Heart left ventricle (tissue), 16 donors: ENCODE measurements around the gene TCF7L2. TPM values are rescaled to one million over a fixed set of nuclear protein-coding genes. Genes with fewer than 3 reads are reported as not detected.

ENCODE experiments used
- ATAC-seq, 4 donors: fragments of 200-7000 bp; cut with Tn5 transposase; one replicate each; pipeline ENCODE4 v1.9.1; 2020 to 2022; ENCODE audit warnings: moderate library complexity in 4 of 4, mild to moderate bottlenecking in 3 of 4, moderate number of reproducible peaks in 1 of 4
- DNase-seq, 5 donors: peaks; one replicate each; pipeline ENCODE4 v3.0.0-alpha.2; 2020
- H3K27ac ChIP-seq, 12 donors: fragments of 200-600 bp; sonication (generic) in 4 of 12; one replicate each; pipeline versions ENCODE4 v1.5.0 to v1.8.0; 2016 to 2022; ENCODE audit warnings: mild to moderate bottlenecking in 2 of 12
- H3K27me3 ChIP-seq, 9 donors: fragments of 200-600 bp; sonication (generic) in 2 of 9; one replicate each; pipeline versions ENCODE4 v1.5.1 to v1.8.0; 2016 to 2022; ENCODE audit warnings: mild to moderate bottlenecking in 3 of 9
- H3K36me3 ChIP-seq, 9 donors: fragments of 200-600 bp; sonication (generic) in 2 of 9; one replicate each; pipeline versions ENCODE4 v1.5.0 to v1.8.0; 2018 to 2022; ENCODE audit warnings: mild to moderate bottlenecking in 2 of 9
- H3K4me1 ChIP-seq, 12 donors: fragments of 200-600 bp; sonication (generic) in 4 of 12; one replicate each; pipeline versions ENCODE4 v1.5.0 to v1.8.0; 2016 to 2022; ENCODE audit warnings: mild to moderate bottlenecking in 3 of 12
- H3K4me3 ChIP-seq, 12 donors: fragments of 200-600 bp; sonication (generic) in 4 of 12; one replicate each; pipeline versions ENCODE4 v1.5.0 to v1.8.0; 2017 to 2022; ENCODE audit warnings: mild to moderate bottlenecking in 9 of 12, moderate library complexity in 4 of 12
- H3K9me3 ChIP-seq, 12 donors: fragments of 200-600 bp; sonication (generic) in 4 of 12; one replicate each; pipeline versions ENCODE4 v1.5.0 to v1.8.0; 2016 to 2022; ENCODE audit warnings: mild to moderate bottlenecking in 1 of 12
- POLR2A ChIP-seq, 2 donors: fragments of 450-650 bp; IDR thresholded peaks; one replicate each; pipeline ENCODE4 v1.6.1; 2017; ENCODE audit warnings: antibody characterized with exemption in 2 of 2, mild to moderate bottlenecking in 2 of 2, moderate library complexity in 2 of 2
- WGBS, 4 donors: extraction: QIAGEN DNeasy Blood & Tissue Kit in 2 of 4; methylation state at CpG; one replicate each; pipeline versions ENCODE4 v1.1.5 to v1.1.7; 2013 to 2018; 5-methylcytosine and 5-hydroxymethylcytosine counted together
- intact Hi-C, 10 donors: fragments of 100-400 bp; cut with DNase I; formaldehyde crosslinking; loops; one replicate each; pipeline versions ENCODE4 v1.11.1 to v1.14.2; 2022
- polyA plus RNA-seq, 2 donors: library from polyadenylated mRNA; stranded (reverse); fragments of 200-250 nt; gene quantifications; one replicate each; pipeline ENCODE4 v1.2.3, GENCODE V29; 2013
- total RNA-seq, 9 donors: library from RNA; depleted of rRNA in 2 of 9; stranded (reverse); fragments of >200 nt in 2 of 9; fragmentation: NEBNext Ultra II Directional in 3 of 9; extraction: Animal tissue kit (Norgen Biotek cat#: 25700) in 3 of 9; gene quantifications; one replicate each; pipeline versions ENCODE4 v1.1.0 to v1.2.4, GENCODE V29; 2016 to 2023
- TF ChIP-seq, protein P1 (sequence below), 12 donors: fragments of 200-600 bp; sonication (generic) in 4 of 12; IDR thresholded peaks; one replicate each; pipeline versions ENCODE4 v1.5.0 to v1.8.0; 2018 to 2022; ENCODE audit warnings: antibody characterized with exemption in 12 of 12, mild to moderate bottlenecking in 5 of 12
- donor health status: ischemic (EF 13 %, LVEDD 7.1; RV severe dilation, severe dysfunction).
- donor health status: healthy with polysubstance abuse.
- donor health status: DM: no; HTN: yes; CAD: no.
- donor health status: DM: no; HTN: no; CAD: no.
- donor health status: ischemic (EF 25% LVEDD 6.9; RV normal size, moderate dysfunction).
- donor health status: ischemic (EF 25% LVEDD 5.7; RV mildly dilated, moderate dysfunction).
- donor health status: healthy.
- donor health status: DM: yes; HTN: yes; CAD: no.
- donor health status: ischemic (EF 35%, LVEDD 5.7; RV mildly dilated, moderate dysfunction).
- donor health status: nonischemic (EF 11% LVEDD 7.7; RV severe dilation, severe dysfunction).
- donor health status: DM: yes; HTN: yes; CAD: no.
- donor health status: PGD.
- donor health status: ischemic (EF 29% LVEDD 5.4; RV normal size, mild dysfunction).
- donor health status: nonischemic (EF 23%, LVEDD 6.1; RV moderate dilation, normal function).

Gene TCF7L2
- total and polyA plus RNA-seq, 11 donors, result 4.3 to 17.5 (median 8.4) TPM

- H3K27ac ChIP-seq, result no peak overlapping the region
- ATAC-seq, result no peak
- H3K36me3 ChIP-seq, result peaks cover 0 to 6% (median 0%) of the 10 kb centered on the region in 9 donors
- H3K4me3 ChIP-seq, result no peak overlapping the region
- H3K9me3 ChIP-seq, result no peaks in the 10 kb centered on the region
- H3K27me3 ChIP-seq, result no peaks in the 10 kb centered on the region
- intact Hi-C loops, result no loop called here
- H3K4me1 ChIP-seq, result peaks cover 0 to 62% (median 25%) of the 10 kb centered on the region in 12 donors
- peak in 1 of 5 donors; percentile 5 for DNase-seq
- WGBS, 4 donors, result 92 to 96% (median 96%) methylated on average over 4 of the region's 4 CpGs
- TF ChIP-seq POLR2A (IDR thresholded peaks at IDR 0.05), result no peak
- TF ChIP-seq, protein P1, sequence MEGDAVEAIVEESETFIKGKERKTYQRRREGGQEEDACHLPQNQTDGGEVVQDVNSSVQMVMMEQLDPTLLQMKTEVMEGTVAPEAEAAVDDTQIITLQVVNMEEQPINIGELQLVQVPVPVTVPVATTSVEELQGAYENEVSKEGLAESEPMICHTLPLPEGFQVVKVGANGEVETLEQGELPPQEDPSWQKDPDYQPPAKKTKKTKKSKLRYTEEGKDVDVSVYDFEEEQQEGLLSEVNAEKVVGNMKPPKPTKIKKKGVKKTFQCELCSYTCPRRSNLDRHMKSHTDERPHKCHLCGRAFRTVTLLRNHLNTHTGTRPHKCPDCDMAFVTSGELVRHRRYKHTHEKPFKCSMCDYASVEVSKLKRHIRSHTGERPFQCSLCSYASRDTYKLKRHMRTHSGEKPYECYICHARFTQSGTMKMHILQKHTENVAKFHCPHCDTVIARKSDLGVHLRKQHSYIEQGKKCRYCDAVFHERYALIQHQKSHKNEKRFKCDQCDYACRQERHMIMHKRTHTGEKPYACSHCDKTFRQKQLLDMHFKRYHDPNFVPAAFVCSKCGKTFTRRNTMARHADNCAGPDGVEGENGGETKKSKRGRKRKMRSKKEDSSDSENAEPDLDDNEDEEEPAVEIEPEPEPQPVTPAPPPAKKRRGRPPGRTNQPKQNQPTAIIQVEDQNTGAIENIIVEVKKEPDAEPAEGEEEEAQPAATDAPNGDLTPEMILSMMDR (IDR thresholded peaks at IDR 0.05), result no peak
Observed at GRCh38 chr10:113091920-113092319, 141.9 kb downstream of the TCF7L2 start.

GRCh38 chr10:113093188-113094113 is 143.4 kb downstream of the TCF7L2 start:
- WGBS, 4 donors, result 76 to 83% (median 80%) methylated on average over 10 of the region's 10 CpGs
- no peak for ATAC-seq

DNA sequence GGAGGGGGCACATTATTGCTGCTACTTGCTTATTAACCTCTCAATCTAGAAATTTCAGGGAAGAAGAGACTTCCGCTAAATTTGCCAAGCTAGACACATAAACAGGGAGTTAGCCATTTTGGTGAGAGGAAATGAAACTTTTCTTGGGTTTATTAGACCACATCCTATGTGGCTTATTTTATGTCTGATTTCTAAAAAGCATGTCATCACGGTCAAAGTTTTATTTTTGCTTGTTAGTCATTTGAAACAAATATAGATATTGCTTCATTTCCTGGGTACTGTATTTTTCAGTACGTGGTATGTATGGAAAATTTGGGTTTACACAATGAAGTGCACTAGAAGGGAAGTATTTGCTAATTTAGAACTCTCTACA is 144.1 kb downstream of the TCF7L2 start:
- 70 to 77% (median 72%) methylated on average over 3 of the region's 3 CpGs for WGBS, 4 donors
- Histone ChIP-seq H3K36me3 (peaks cover 0 to 6% (median 0%) of the 10 kb centered on the region in 9 donors), H3K4me1 (peaks cover 0 to 59% (median 20%) of the 10 kb centered on the region in 12 donors), H3K27me3 (no peaks in the 10 kb centered on the region), H3K4me3 (no peak overlapping the region), H3K27ac (peak overlapping the region in 1 of 12 donors; percentile 52), H3K9me3 (no peaks in the 10 kb centered on the region)
- ATAC-seq (peak in 1 of 4 donors; percentile 25), DNase-seq (no peak)
- TF ChIP-seq POLR2A (IDR thresholded peaks at IDR 0.05), result no peak
- TF ChIP-seq, protein P1 (IDR thresholded peaks at IDR 0.05), result no peak
- intact Hi-C loops, result no loop called here

More at GRCh38 chr10:113093188-113094113, 143.4 kb downstream of the TCF7L2 start:
- Histone ChIP-seq H3K9me3 (no peaks in the 10 kb centered on the region), H3K4me3 (no peak overlapping the region), H3K27ac (peak overlapping the region in 1 of 12 donors; percentile 52), H3K27me3 (no peaks in the 10 kb centered on the region), H3K4me1 (peaks cover 0 to 56% (median 19%) of the 10 kb centered on the region in 12 donors), H3K36me3 (peaks cover 0 to 6% (median 0%) of the 10 kb centered on the region in 9 donors)
- peak in 1 of 5 donors; percentile 12 for DNase-seq
- intact Hi-C loops, result no loop called here
- TF ChIP-seq, protein P1 (IDR thresholded peaks at IDR 0.05), result no peak
- TF ChIP-seq POLR2A (IDR thresholded peaks at IDR 0.05), result no peak

- intact Hi-C loops, result no loop called here
- Histone ChIP-seq H3K9me3 (no peaks in the 10 kb centered on the region), H3K4me3 (no peak overlapping the region), H3K27ac (peak overlapping the region in 5 of 12 donors; percentile 18 to 76 (median 34)), H3K4me1 (peaks cover 0 to 68% (median 30%) of the 10 kb centered on the region in 12 donors), H3K27me3 (no peaks in the 10 kb centered on the region), H3K36me3 (peaks cover 0 to 7% (median 0%) of the 10 kb centered on the region in 9 donors)
- ATAC-seq, result peak in 2 of 4 donors; percentile 37 to 38
- DNase-seq, result no peak
- 65 to 82% (median 74%) methylated on average over 15 of the region's 15 CpGs for WGBS, 4 donors
- TF ChIP-seq, protein P1 (IDR thresholded peaks at IDR 0.05), result no peak
Observed at GRCh38 chr10:113095419-113096127, 145.5 kb downstream of the TCF7L2 start.
